GM21619 (cell line): Measurements from ENCODE around the gene AFDN.

Source experiments
- ATAC-seq: cut with Tn5 transposase; IDR thresholded peaks from one replicate; pipeline ENCODE4 v1.9.1; 2021; ENCODE audit not compliant: unreplicated experiment

The AFDN gene

DNA sequence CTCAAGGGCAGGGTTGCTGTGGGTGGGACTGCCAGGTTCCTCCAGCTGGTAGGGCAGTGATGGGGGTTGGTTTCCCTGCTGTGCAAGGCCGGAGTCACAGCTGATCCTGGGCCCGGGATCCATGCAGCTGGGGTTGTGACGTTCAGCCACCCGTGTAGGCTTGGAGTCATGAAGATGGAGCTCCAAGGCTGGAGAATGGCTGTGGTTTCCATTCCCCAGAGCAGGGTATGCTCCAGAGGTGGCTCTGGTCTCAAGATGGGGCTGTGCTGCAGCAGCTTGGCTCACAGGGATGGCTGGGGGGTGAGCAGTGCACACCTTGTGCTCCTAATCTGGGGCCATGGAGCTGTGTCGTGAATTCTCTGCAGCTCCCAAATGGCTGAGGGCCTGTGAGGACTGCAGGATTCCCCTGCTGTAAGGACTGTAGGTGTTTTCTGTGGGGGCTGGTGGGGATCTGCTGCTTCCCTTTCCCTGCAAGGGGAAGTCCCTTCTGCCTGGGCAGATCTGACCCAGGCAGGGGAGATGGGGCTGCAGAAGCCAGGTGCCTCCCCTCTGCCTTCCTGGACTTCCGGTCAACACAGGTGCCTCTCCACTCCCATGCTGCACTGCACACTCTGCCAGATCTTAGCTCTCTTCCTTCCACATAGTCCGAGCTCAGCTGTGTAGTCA, 186.7 kb downstream of the AFDN start:
- no peak for ATAC-seq

- no peak for ATAC-seq
These were observed 187.7 kb downstream of the AFDN start for GRCh38 chr6:168014428-168014827.

- ATAC-seq: no peak
These were observed 188.3 kb downstream of the AFDN start for GRCh38 chr6:168015009-168015408.

- ATAC-seq: no peak
These were observed 188.9 kb downstream of the AFDN start for GRCh38 chr6:168015482-168016175.

DNA sequence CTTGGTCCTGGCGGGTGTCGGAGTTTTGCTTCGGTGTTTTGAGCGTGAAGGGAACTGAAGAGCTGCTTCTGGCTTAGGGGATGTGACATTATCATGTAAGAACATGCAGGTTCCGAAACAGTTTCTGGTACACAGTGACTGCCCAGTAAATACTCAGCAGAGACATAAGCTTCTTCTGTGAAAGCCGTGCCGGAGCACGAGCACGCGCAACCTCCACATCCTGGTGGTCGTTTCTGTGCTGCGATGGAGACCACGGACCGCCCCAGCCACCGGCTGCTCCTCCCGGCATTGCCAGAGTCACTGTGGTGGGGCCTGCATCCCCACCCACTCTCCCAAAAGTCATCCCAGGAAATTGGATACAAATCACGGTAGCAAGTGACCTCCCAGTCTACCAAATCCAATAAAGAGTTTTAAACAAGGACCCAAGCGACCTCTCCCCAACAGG, 189.5 kb downstream of the AFDN start:
- no peak for ATAC-seq

DNA sequence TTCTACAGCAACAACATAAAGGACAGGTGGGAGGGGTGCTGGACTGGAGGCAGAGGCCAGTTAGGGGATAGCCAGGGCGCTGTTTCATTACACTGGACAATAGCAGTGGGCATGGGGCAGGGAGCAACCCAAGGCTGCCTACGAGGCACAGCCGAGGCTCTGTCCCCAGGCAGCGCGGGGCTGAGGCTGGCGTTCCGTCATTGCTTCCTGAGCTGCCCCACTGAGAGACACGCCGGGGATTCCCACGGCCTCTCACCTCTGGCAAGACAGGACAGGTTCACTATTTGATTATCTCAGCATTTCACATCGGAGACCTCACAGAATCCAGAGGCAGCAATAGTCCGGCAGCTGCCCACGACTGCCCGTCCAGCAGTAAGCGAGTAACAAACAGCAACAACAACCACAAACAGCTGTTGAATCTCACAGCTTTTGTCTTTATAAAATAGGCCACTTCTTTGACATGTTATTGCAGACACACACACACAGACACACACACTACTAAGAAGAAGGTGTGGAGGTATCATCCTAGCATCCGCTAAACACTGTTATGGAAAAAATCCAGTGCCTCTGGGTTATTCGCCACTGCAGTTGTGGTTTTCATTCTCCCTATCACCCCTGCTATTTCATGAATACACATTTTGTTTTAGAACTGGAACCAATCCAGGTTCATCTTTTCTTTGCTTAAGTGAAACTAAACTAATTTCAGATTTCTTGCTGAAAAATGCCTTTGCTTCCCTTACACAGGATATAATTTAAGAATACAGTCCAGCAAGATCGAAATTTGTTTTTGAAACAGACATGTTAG, 190.2 kb downstream of the AFDN start:
- no peak for ATAC-seq

- ATAC-seq: no peak
These were observed 190.9 kb downstream of the AFDN start for GRCh38 chr6:168017629-168018028.

DNA sequence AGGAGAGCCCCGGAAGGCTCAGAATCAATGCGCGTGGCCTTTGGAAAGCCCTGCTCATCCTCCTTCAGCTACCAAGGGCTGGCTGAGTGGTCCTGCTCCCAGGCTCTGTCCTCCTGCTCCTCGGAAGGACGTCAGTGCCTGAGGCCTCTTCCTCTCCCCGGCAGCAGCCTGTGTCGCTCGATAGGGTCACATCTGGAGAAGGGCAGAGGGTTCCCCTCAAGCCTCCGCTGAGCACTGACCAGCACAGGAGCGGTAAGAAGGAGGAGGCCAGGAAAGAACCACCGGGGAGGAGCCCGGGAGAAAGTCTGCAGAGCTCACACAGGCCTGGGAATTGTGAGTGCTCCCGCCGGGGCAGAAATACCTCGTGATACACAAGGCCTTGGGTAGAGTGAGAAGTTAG, 192.0 kb downstream of the AFDN start:
- ATAC-seq: no peak

DNA sequence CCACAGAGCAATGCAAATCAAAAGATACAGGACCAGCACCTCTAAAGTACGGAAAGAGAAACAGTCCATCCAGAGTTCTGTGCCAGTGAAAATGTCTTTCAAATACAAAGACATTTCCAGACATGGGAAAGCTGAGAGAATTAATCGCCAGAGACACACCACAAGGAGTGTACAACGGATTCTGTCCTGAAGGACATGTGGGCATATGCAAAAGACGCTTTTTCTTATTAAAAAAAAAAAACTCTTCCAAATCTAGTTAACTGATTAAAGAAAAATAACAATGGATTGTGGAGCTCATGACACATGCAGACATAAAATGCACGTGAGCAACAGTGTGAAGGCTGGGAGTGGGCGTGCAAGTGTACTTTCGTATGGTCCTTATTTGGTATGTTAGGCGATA, 193.5 kb downstream of the AFDN start:
- no peak for ATAC-seq

DNA sequence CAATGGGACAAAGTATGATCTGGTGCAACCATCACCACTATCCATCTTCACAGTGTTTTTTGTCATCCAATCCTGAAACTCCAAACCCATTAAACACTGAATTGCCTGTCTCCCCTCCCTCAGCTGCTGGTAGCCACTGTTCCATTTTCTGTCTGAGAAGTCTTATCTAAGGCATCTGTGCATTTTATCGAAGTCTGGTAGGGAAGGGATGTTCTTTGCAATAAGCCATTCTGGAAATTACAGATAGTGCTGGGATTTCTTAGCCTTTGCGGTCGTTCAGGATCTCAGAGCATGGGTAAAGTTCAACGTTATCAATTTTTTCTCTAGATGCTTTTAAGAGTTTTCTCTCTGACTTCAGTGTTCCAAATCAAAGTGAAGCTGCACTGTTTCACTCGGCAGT, 194.9 kb downstream of the AFDN start:
- no peak for ATAC-seq
